ENCODE measurements around the gene ADGRG1.

ADGRG1 gene

GRCh38 chr16:57663436-57663835 lies 35.0 kb downstream of the ADGRG1 start:
- Histone ChIP-seq H3K9ac (no peak overlapping the region), H3K4me2 (no peak overlapping the region), H3K9me3 (no peaks in the 10 kb centered on the region), H3K4me1 (peaks cover 8% of the 10 kb centered on the region), H4K20me1 (no peaks in the 10 kb centered on the region), H3K36me3 (peaks cover 4% of the 10 kb centered on the region; the same call in 1 of the 2 replicates), H3K27me3 (no peaks in the 10 kb centered on the region), H3K27ac (no peak overlapping the region), H3K4me3 (no peak overlapping the region)
- no peak for TF ChIP-seq Cebpa-rat (IDR thresholded peaks at IDR 0.05)

- Histone ChIP-seq H3K27me3 (no peaks in the 10 kb centered on the region), H3K36me3 (peaks cover 4% of the 10 kb centered on the region; the same call in 1 of the 2 replicates), H3K4me2 (no peak overlapping the region), H3K4me1 (peaks cover 9% of the 10 kb centered on the region), H3K9ac (no peak overlapping the region), H3K9me3 (no peaks in the 10 kb centered on the region), H3K4me3 (no peak overlapping the region), H3K27ac (no peak overlapping the region), H4K20me1 (no peaks in the 10 kb centered on the region)
- TF ChIP-seq Cebpa-rat (IDR thresholded peaks at IDR 0.05), result no peak
These were observed 35.7 kb downstream of the ADGRG1 start for GRCh38 chr16:57663917-57664661.

DNA sequence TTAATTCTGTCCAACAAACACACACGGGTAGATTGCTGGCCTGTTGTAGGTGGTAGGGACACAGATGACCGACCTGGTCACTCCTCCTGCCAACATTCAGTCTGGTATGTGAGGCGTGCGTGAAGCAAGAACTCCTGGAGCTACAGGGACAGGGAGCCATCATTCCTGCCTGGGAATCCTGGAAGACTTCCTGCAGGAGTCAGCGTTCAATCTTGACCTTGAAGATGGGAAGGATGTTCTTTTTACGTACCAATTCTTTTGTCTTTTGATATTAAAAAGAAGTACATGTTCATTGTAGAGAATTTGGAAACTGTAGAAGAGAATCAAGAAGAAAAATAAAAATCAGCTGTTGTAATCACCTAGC lies 36.2 kb downstream of the ADGRG1 start:
- Histone ChIP-seq H3K4me2 (no peak overlapping the region), H3K9ac (no peak overlapping the region), H3K27ac (no peak overlapping the region), H3K9me3 (no peaks in the 10 kb centered on the region), H3K27me3 (no peaks in the 10 kb centered on the region), H3K4me3 (no peak overlapping the region), H4K20me1 (no peaks in the 10 kb centered on the region), H3K4me1 (peaks cover 14% of the 10 kb centered on the region), H3K36me3 (peaks cover 4% of the 10 kb centered on the region; the same call in 1 of the 2 replicates)
- no peak for TF ChIP-seq Cebpa-rat (IDR thresholded peaks at IDR 0.05)

GRCh38 chr16:57665541-57665940 lies 37.1 kb downstream of the ADGRG1 start:
- no peak overlapping the region for H3K9ac ChIP-seq
- peaks cover 4% of the 10 kb centered on the region; the same call in 1 of the 2 replicates for H3K36me3 ChIP-seq
- no peak overlapping the region for H3K4me2 ChIP-seq
- peaks cover 14% of the 10 kb centered on the region for H3K4me1 ChIP-seq
- H3K4me3 ChIP-seq, result no peak overlapping the region
- H3K27me3 ChIP-seq, result no peaks in the 10 kb centered on the region
- no peak for TF ChIP-seq Cebpa-rat (IDR thresholded peaks at IDR 0.05)
- no peaks in the 10 kb centered on the region for H3K9me3 ChIP-seq
- no peaks in the 10 kb centered on the region for H4K20me1 ChIP-seq
- no peak overlapping the region for H3K27ac ChIP-seq

- Histone ChIP-seq H3K4me2 (no peak overlapping the region), H3K9me3 (no peaks in the 10 kb centered on the region), H3K9ac (no peak overlapping the region), H4K20me1 (no peaks in the 10 kb centered on the region), H3K27ac (no peak overlapping the region), H3K4me3 (no peak overlapping the region), H3K27me3 (no peaks in the 10 kb centered on the region), H3K36me3 (peaks cover 4% of the 10 kb centered on the region; the same call in 1 of the 2 replicates), H3K4me1 (peaks cover 12% of the 10 kb centered on the region)
- TF ChIP-seq Cebpa-rat (IDR thresholded peaks at IDR 0.05), result no peak
These were observed 38.1 kb downstream of the ADGRG1 start for GRCh38 chr16:57666353-57667047.

- Histone ChIP-seq H3K27ac (no peak overlapping the region), H3K27me3 (no peaks in the 10 kb centered on the region), H4K20me1 (no peaks in the 10 kb centered on the region), H3K4me3 (no peak overlapping the region), H3K4me2 (no peak overlapping the region), H3K9me3 (no peaks in the 10 kb centered on the region), H3K36me3 (peaks cover 4% of the 10 kb centered on the region; the same call in 1 of the 2 replicates), H3K4me1 (peaks cover 12% of the 10 kb centered on the region), H3K9ac (no peak overlapping the region)
- TF ChIP-seq Cebpa-rat (IDR thresholded peaks at IDR 0.05), result no peak
These were observed 38.7 kb downstream of the ADGRG1 start for GRCh38 chr16:57667048-57667525.

- no peak overlapping the region for H3K4me2 ChIP-seq
- peaks cover 4% of the 10 kb centered on the region; the same call in 1 of the 2 replicates for H3K36me3 ChIP-seq
- 0 out of 2 replicates have a peak overlapping the region, but pooled peaks have one; percentile 12 for H3K27ac ChIP-seq
- H4K20me1 ChIP-seq, result no peaks in the 10 kb centered on the region
- no peaks in the 10 kb centered on the region for H3K27me3 ChIP-seq
- no peak overlapping the region for H3K4me3 ChIP-seq
- TF ChIP-seq Cebpa-rat (IDR thresholded peaks at IDR 0.05), result no peak
- peaks cover 12% of the 10 kb centered on the region for H3K4me1 ChIP-seq
- H3K9ac ChIP-seq, result no peak overlapping the region
- no peaks in the 10 kb centered on the region for H3K9me3 ChIP-seq
These were observed 39.3 kb downstream of the ADGRG1 start for GRCh38 chr16:57667526-57668262.

DNA sequence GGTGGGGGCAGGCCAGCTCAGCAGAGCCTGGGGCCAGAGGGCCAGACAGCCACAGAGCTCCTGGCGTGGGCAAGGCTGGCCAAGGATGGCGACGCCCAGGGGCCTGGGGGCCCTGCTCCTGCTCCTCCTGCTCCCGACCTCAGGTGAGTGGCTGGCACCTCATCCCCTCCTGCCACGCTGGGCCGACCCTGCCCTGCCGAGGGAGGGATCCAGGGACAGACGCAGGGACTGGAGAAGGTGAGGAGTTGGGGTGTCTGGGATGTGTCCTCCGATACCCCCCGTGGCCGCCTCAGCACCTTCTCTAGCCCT lies 39.8 kb downstream of the ADGRG1 start, which contains the start of gene ADGRG3:
Gene ADGRG3, plus strand, starts transcription at position 44 of the 309 bp plus-strand sequence. Its CDS starts 42 bp downstream, at position 86.
- Histone ChIP-seq H3K4me2 (no peak within 1 kb of the TSS), H3K27me3 (no peaks in the 10 kb centered on the region), H3K9ac (no peak within 1 kb of the TSS), H3K4me3 (no peak within 1 kb of the TSS), H4K20me1 (no peaks in the 10 kb centered on the region), H3K9me3 (no peaks in the 10 kb centered on the region), H3K4me1 (peaks cover 12% of the 10 kb centered on the region), H3K36me3 (peaks cover 4% of the 10 kb centered on the region; the same call in 1 of the 2 replicates), H3K27ac (0 out of 2 replicates have a peak within 1 kb of the TSS, but pooled peaks have one; percentile 12)
- TF ChIP-seq Cebpa-rat (IDR thresholded peaks at IDR 0.05), result no peak

GRCh38 chr16:57668630-57669475 lies 40.4 kb downstream of the ADGRG1 start:
- Histone ChIP-seq H3K9ac (no peak overlapping the region), H3K27ac (0 out of 2 replicates have a peak overlapping the region, but pooled peaks have one; percentile 12), H4K20me1 (no peaks in the 10 kb centered on the region), H3K27me3 (no peaks in the 10 kb centered on the region), H3K4me2 (no peak overlapping the region), H3K4me3 (no peak overlapping the region), H3K9me3 (no peaks in the 10 kb centered on the region), H3K36me3 (no peaks in the 10 kb centered on the region; the same call in 1 of the 2 replicates), H3K4me1 (peaks cover 12% of the 10 kb centered on the region)
- no peak for TF ChIP-seq Cebpa-rat (IDR thresholded peaks at IDR 0.05)

Data from BLaER1 (cell line).